ENCODE results near the gene DUSP19.

The DUSP19 gene

GRCh38 chr2:183126635-183127034, 48.1 kb downstream of the DUSP19 start:
- DNase-seq, result no peak

- no peak for DNase-seq
Observed at GRCh38 chr2:183134016-183134415, 55.5 kb downstream of the DUSP19 start.

GRCh38 chr2:183148955-183149354, 70.4 kb downstream of the DUSP19 start:
- no peak for DNase-seq

DNA sequence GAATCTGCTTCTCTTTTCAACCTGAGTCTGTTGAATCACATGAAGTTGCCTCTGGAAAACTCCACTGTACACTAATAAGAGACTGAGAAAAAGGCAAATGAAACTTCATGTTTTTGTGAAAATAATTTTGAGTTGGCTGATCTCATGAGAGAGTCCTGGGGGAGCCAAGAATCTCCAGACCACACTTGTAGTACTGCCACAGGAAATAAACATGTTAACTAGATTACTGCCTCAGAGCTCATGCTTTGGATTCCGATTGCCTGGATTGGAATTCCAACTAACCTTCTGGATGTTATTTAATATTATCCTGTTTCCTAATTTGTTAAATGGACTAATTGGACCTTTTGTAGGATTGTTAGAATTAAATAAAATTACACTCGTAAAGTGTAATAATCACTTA, 70.9 kb downstream of the DUSP19 start:
- DNase-seq, result no peak

Measured in SHP77 treated with DMSO at 0.1 percent for 48 hours (cell line).